HG03175 (cell line): ENCODE data around the gene FGD5.
"Not testable (repeated sequence)": the region's sequence is repeated elsewhere in the genome, so short reads cannot be mapped to it uniquely, and the experiment has no call there.

ENCODE experiments used
- ATAC-seq: cut with Tn5 transposase; IDR thresholded peaks from one replicate; pipeline ENCODE4 v1.9.1; 2021; ENCODE audit warnings: mild to moderate bottlenecking, moderate library complexity; ENCODE audit not compliant: unreplicated experiment

FGD5 gene

GRCh38 chr3:14900881-14901873, 82.4 kb downstream of the FGD5 start:
- ATAC-seq, result no peak

- no peak for ATAC-seq
Measured at GRCh38 chr3:14902719-14903118, 84.0 kb downstream of the FGD5 start.

DNA sequence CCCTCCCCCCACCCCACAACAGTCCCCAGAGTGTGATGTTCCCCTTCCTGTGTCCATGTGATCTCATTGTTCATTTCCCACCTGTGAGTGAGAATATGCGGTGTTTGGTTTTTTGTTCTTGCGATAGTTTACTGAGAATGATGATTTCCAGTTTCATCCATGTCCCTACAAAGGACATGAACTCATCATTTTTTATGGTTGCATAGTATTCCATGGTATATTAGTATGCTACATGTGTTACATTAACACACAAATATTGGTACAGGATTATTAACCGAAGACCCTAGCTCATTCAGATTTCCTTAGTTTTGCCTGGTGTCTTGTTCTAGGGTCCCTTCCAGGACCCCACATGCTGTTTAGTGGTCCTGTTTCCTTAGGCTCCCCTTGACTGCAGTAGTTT, 84.7 kb downstream of the FGD5 start:
- not testable (repeated sequence) for ATAC-seq

GRCh38 chr3:14905055-14905657, 86.4 kb downstream of the FGD5 start:
- ATAC-seq, result no peak

- no peak for ATAC-seq
Measured at GRCh38 chr3:14906355-14906971, 87.7 kb downstream of the FGD5 start.

GRCh38 chr3:14907043-14907966, 88.5 kb downstream of the FGD5 start:
- ATAC-seq, result no peak

DNA sequence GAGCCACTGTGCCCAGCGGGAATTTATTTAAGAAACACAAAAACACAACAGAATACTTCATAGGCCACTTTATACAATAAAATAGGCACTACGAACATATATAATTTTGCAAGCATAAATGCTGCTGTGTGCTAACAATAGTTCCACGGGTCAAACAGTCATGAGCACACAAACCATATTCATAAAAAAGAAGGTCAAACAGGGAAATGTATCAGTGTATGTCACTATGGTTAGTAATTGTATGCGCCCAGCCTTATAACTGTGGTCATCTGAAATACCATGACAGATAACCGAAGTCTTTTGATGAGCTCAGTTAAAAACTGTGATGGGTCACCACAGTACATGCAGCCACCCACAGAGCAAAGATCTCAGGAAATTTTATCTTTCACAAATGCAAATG, 90.5 kb downstream of the FGD5 start:
- ATAC-seq, result no peak

GRCh38 chr3:14911651-14912050, 92.9 kb downstream of the FGD5 start:
- no peak for ATAC-seq

GRCh38 chr3:14913071-14913925, 94.5 kb downstream of the FGD5 start:
- ATAC-seq, result no peak

- no peak for ATAC-seq
Measured at GRCh38 chr3:14913926-14914778, 95.4 kb downstream of the FGD5 start.

DNA sequence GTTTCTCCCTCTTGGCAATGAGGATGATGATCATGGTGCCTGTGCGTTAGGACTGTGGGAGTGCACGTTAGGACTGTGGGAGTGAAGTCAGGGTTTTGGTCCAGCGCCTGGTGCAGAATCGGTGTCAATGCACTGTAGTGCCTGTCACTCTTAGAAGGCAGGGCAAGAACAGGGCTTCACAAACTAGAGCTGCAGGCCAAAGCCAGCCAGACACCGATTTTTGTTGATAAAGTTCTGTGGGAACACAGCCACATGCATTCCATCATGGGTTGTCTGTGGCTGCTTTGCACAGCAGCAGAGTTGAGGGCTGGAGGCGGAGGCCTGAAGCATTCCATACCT, 96.0 kb downstream of the FGD5 start:
- no peak for ATAC-seq

- ATAC-seq, result no peak
Measured at GRCh38 chr3:14915636-14916222, 97.0 kb downstream of the FGD5 start.

DNA sequence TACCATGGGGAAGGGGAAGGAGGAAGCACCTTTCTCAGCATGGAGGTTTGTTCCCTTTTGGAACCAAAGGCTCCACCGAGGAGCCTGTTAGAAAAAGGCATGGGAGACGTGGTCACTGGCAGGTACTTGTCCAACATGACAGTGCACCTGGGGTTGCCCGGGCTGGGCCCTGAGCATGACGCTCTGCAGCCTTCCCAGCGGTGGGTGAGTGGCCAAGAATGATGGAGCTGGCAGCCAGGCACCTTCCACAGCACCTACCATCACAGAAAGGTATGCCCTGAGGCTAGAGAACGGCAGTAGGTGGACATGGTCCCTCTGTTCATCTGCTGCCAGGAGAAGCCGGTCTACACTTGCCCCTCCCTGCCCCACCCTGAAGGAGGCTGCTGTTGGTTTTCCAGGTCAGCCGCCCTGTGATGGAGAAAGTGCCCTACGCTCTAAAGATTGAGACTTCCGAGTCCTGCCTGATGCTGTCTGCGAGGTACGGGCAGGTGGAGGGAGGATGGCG, 99.6 kb downstream of the FGD5 start:
- ATAC-seq, result no peak

DNA sequence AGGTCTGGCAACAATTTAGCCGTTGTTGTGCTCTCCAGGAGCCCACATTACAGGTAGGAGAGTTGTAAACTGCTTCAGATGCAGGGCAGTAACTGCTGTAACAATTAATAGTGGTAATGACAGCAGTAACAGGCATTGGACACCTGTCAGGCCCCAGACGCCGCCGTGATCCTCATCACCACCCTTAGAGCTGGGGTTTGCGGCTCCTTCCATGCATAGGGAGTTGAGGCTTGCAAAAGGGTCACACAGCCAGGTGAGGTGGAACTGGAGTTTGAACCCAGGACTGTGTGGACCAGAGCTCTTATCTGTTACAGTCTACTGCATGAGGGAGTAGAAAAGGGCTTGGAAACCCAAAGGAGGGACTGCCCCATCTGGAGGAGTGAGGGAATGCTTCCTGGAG, 101.8 kb downstream of the FGD5 start:
- ATAC-seq, result no peak

DNA sequence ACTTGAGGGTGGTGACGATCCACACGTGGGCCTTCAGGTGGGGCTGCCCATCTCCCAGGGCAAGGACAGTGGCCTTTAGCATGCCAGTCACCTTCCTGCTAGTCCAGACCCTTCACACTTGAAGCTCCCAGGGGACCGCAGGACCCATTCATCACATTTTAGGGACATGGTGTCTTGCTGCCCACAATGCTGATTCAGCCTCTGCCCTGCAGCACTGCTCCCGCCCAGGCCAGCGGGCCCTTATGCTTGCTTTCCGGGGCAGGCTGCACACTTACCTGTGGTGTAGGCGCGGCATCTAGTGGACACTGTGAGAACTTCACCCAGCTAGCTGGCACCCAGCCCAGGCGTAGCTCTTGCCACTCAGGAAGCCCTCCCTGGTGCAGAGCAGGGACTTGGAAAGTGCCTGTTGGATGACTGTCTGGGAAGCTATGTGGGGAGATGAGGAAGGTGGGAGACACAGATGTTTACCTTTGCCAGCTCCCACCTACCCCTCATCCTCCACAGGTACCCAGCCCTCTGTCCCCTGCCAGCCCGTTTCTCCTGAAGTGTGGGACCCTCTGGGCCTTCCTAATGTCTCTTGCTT, 102.4 kb downstream of the FGD5 start:
- ATAC-seq, result peak; percentile 89

DNA sequence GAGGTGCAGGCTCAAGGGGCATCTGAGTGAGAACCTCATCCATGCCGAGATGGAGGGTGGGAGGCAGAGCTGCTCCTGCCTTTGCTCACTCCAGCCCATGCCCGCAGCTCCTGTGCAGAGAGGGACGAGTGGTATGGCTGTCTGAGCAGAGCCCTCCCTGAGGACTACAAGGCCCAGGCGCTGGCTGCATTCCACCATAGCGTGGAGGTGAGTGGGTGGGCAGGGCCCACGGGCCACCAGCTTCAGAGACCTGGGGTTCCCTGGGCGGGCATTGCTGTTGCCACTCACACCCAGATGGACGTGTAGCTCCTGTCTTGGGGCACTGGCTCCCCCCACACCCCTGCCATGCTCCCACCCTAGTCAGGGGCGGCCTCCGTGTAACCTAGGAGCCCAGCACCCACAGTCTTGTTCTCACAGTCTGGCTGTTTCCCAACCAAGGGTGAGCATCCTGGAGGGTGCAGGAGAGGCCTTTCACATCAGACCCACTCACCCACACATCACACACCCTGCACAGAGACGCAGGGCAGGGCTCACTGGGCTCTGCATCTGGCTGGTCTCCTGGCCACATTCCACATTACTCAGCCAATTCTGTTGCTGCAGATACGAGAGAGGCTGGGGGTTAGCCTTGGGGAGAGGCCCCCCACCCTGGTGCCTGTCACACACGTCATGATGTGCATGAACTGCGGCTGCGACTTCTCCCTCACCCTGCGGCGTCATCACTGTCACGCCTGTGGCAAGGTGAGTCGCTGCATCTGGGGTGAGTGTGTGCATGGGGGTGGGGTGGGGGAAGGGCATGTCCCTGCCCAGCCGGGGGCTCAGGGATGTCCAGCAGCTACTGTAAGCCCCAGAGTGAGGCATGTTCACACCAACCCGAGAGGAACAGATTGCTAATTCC, 103.3 kb downstream of the FGD5 start:
- ATAC-seq, result no peak

DNA sequence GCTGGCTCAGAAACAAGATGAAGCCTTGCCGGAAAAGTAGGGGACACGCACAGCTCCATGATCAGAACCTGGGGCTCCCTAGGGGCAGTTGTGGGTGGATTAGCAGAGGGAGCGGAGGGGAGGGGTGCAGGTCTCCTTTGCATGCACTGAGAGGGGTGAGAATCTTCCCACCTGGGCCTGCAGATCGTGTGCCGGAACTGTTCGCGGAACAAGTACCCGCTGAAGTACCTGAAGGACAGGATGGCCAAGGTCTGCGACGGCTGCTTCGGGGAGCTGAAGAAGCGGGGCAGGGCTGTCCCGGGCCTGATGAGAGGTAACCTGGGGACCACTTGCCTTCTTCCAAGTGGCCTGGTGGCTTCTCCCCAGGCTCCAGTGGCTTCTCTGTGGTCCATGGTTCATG, 104.1 kb downstream of the FGD5 start:
- no peak for ATAC-seq
